CD4-positive, alpha-beta T cell treated with Interleukin-2 at 100 ng/mL for 4 hours (primary cell): Measurements from ENCODE around the gene MYB.

ENCODE experiments used
- DNase-seq: peaks from one replicate; pipeline ENCODE4 v3.0.0-alpha.2; 2020; ENCODE audit warnings: low spot score

MYB gene

DNA sequence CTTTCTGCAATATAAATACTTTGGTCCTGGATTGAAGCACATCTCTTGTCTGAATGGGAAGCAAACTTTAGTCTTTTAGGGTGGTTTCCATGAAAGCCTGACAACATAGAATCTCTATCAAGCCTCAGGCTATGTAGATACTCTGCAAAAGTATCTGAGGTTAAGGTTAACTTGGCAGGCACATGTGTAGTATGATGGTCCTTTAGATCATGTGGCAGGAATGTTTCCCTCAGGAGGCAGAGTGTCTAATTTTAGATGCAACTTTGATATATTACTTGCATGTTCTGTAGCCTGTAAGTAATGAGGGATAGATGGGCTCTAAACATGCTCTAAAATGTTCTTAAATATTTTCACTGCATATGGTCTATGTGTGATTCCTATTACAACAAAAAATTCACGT is 8.2 kb downstream of the MYB start:
- no peak for DNase-seq

DNA sequence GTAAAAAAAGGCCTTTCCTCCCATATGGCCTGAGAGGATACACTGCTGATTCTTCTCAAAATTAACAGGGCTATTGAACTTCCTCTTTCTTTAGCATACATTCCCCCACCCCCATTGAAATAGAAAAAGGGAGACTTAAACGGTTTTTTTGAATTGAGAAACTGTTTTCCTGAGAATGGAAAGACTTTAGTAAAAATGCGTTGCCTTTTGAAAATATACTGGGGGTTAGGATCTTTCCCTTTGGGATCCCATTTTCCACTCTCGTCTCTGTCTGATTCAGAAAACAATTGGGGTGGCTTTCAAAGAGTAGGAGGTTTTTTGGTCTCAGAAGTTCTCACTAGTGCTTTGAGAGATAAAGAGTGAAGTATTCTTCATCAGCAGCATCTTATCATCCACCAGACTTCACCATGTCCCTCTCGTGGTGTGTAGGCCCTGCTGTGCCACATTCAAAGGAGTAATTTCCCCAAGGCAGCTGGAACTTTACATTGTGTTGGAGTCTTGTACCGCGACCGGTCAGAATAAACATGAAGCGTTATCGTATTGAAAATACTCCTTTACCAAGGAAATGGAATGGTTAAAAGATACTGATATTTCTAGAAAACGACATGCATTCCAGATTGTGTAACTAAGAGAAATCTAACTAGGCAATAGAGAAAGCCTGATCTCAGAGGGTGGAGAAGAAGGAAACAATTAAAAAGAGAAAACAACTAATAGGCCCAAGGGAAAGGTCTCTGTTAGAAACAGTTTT is 10.6 kb downstream of the MYB start:
- no peak for DNase-seq

DNA sequence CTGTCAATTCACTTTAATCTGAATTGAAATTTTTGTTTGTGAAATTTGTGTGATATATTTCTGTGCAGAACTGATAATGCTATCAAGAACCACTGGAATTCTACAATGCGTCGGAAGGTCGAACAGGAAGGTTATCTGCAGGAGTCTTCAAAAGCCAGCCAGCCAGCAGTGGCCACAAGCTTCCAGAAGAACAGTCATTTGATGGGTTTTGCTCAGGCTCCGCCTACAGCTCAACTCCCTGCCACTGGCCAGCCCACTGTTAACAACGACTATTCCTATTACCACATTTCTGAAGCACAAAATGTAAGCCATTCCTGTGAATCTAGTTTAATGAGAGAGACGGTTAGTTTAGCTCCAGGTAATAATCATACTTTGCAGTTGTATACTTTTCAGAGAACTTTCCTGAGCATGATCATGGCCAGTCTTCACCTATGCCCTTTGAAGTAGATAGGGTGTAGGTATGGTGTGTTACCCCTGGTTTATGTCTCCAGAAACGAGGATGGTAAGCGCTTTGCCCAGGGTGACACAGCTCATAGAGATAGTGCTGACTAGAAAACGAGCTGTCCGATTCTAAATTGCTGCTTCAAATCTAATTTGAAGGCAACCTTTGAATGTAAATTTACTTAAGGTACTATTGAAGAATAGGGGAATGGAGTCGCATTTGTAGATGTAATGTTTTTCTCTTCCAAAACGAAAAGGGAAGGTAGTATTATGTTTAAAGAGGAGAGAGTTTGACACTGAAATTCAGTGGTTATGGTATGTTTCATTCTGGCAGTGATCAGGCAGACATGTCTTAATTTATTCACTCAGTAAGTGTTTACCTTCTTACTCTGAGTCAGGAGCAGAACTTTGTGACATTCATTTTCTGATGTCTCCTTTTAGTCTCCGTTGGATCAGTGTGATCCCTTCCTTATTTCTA is 11.4 kb downstream of the MYB start:
- no peak for DNase-seq

DNA sequence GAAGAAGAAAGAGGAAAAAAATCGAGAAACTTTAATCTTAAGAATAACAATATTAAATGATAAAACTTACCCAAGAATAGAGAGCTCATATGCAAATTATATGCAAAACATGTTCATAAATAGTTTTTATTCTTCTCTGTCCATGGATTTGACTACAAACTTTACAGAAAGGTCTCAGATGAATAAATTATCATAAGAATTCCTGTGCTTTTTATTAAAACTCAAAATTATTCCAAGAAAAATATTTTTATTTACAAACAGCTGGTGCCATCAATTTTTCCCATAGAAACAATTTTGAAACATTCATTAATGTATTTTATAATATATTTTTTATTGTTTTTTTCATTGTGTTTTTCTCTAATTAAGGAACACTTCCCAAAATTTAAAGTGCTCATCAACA is 12.1 kb downstream of the MYB start:
- no peak for DNase-seq

DNA sequence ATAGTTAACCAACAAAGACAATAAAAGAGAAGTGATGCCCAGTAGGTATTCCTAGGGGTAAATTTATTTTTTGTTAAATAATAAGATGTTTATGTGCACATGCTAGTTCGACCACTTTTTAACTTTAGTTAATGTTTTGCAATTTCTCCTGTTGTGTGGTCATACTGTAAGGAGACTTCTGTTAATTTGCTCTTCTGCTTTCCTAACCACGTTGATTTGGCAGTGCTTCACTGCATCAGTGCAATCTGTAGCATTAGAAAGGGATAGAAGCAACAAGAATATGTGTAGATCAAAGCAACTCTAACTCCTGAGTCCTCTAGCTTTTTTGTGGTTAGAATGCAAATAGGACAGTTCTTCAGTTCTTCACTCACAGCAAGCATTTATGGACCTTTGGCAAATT is 13.9 kb downstream of the MYB start:
- no peak for DNase-seq

DNA sequence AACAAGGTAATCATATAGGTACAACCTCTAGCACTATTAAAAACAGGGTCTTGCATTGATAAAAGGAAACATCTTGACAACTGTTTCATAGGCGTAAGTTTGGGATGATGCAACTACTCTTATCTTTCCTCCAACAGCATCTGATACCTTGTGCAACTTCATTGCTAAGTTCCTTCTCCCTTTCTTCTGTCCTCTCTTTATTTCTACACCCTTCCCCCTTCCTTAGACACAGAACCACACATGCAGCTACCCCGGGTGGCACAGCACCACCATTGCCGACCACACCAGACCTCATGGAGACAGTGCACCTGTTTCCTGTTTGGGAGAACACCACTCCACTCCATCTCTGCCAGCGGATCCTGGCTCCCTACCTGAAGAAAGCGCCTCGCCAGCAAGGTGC is 14.4 kb downstream of the MYB start:
- DNase-seq, result no peak

DNA sequence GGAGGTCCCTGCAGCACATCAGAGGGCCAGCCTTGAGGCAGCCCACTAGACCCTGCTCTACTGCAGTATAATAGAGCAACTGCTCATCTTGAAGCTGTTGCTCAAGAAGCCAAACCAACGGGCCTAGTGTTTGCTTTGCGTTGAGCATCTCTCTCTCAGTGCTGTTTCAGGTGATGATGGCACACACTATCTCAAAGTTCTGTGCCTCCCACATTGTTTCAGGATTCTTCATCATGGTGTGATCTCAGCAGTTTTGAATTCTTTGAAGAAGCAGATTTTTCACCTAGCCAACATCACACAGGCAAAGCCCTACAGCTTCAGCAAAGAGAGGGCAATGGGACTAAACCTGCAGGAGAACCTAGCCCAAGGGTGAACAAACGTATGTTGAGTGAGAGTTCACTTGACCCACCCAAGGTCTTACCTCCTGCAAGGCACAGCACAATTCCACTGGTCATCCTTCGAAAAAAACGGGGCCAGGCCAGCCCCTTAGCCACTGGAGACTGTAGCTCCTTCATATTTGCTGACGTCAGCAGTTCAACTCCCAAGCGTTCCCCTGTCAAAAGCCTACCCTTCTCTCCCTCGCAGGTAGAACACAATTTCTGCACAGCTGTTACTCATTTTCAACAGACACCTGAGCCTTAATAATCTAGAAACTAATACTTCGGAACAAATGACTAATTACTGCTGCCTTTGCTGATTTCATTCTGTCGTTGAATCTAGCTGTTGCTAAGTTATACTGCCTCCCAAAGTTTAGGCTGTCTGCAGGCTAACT is 15.8 kb downstream of the MYB start:
- DNase-seq, result no peak

DNA sequence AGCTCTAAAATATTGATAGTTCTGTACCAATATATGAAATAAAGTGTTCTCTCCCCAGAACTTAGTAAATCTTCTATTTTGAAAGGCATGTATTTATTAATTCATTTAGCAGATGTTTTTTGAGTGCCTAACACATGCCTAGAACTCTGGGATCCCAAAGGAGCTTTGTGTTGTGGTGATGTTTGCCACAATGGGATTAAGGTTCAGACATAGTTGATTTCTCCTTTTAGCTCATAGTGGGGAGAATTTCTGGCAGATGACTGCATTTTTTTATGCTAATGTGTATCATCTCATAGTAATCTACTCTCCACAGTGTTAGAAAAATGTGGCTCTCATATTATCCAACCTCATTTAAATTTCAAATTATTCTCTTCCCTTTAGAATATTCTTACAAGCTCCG is 21.7 kb downstream of the MYB start:
- DNase-seq, result no peak

DNA sequence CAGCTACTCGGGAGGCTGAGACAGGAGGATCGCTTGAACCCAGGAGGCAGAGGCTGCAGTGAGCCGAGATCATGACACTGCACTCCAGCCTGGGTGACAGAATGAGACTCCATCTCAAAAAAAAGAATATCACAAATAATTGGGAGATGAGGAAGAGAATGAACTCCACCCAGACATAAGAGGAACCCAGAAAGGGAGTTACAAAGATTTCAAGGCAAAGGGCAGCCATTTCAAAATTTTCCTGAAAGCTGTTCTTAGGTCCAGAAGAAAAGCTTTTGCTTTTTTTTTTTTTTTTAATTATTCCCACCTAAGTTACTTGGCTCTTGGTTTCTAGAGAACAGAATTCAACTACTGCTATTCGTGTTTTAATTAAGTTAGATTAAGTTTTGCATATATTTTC is 23.8 kb downstream of the MYB start:
- no peak for DNase-seq

DNA sequence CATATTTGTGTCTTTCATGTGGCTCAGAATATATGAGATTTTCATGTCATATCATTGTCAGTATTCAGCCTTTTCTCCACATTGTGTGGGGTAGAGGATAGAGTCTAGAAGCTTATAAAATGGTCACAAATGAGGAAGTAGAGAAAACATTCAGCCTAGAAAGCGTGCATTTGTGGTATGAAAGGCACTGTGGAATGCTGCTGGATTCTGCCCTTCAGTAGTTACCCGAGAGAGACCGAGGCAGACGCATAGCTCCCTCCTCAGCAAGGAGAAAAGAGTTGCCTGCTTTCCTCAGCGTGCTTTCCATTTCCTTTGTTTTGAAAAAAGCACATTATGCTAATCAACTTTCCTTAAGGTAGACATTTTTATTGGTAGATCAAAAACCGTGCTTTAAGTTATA is 28.7 kb downstream of the MYB start:
- DNase-seq, result peak; percentile 18

DNA sequence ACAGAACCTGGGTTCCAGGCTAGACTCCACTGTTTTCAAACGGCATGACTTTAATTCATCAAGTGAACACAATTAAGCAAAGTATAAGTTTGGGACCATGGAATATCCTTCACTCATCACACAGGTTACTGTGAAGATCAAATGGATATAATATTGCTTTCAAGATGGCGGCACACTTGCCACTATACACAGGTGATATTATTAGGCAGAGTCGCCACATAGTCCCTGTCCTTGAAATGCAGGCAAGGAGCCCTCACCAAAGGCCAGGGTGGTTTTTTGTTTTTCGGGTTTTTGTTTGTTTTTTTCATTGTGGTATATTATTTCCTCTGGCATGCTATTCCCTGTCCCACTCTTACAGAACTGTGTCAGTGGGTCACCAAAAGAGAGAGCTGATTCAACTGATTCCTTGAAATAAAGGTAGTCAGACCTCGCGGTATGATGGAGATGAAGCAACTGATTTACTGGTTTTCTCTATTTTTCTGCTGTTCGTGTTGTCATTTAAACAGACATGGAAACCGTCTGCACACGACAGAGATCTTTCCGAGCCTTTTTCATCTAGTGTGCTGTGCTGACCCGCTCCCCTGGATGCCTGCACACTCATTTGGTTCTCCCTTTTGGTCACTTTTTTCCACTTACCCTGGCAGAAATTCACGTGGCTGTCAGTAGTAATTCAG is 29.7 kb downstream of the MYB start:
- DNase-seq, result no peak

DNA sequence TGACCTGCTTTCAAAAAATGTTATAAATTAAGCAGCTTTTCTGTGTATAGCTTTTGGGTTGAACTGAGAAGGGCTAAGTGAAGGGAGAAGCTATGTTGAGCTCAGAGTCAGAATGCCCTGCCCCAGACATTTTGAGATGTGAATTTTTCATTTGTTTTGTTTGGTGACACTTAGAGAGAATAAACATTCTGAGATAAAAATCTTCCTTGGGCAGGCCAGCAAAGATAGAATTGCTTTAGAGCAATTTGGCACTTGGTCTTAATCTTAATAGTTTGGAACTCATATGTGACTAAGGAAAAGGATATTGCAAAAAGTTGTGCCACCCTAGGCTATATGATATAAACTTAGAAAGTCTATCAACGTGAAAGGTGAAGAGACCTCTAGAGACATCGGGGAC is 30.2 kb downstream of the MYB start:
- DNase-seq, result no peak

DNA sequence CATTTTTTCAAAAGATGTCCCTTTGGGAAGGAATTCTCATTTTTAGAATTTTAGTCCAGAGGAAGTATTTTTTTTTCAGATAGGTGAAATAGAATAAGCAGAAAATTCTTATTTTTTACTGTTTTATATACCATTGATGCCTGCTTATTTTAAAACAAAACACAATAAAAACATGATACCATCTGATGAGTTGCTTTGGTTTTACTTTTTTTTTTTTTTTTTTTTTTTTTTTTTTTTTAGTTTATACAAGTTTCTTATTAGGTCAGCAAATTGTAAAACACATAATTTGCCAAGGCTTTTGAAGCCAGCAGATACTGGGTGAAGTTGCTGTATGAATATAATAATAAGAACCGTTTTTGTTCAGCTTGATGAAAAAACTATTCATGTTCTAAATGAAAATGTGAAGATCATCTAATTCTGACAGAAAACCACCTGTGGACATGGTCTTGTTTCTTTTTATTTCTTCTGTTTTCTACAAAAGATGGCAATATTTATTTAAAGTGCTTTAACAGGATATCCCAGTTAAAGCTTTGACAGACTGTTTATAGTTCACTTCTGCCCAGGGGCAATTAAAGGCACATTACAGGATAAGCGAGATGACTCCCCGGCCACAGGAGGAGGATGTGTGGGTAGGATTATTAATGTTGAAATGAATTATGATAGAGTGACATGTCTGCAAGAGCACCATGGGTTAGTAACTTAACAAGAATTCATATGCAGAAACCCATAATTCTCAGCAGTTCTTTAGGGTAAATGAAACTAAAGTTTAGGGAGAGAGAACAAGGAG is 31.1 kb downstream of the MYB start:
- DNase-seq, result no peak

DNA sequence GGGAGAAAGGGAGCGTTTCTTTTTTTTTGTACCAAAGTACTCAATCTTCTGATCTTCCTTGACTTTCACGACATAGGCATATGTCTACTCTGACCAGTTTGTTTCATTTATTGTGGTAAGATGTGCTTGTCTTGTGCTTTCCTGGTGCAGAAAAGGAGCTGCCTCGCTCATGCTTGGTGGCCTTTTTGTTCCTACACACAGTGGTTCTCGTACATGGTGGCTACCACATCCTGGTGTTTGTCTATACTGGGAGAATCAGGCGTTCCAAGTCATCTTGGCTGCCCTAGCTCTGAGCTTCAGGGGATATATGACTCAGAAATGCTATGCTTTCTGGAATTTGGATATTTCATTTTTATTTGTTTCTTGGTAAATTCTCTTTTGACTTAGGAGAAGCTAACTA is 31.8 kb downstream of the MYB start:
- DNase-seq, result no peak

DNA sequence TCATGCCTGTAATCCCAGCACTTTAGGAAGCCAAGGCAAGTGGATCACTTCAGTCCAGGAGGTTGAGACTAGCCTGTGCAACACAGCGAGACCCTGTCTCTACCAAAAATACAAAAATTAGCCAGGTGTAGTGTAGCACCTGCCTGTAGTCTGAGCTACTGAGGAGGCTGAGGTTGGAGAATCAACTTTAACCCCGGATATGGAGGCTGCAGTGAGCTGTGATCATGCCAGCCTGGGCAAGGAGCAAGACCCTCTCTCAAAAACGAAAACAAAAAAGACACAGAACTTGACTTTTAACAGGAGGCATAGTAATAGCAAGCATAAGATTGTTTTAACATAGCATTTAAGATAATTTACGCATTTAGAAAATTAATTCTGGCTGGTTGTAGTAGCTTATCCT is 32.5 kb downstream of the MYB start:
- no peak for DNase-seq

DNA sequence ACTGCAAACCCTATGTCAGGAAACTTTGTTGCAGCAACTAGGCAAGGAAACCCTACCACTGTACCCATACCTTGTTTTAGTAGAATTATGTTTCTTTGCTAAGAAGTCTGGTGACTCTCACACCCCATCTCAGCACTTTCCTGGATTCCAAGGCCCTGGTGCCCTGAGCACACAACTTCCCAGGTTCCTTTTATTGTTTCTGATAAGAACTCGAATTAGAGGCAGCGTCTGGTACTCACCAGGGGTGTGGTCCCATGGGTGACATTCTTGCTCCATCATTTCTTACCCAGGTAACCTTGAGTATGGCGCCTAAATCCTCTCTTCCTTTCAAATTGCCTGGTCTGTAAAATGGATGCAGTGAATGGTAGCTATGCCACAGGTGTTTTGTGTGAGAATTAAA is 34.1 kb downstream of the MYB start:
- DNase-seq, result no peak

DNA sequence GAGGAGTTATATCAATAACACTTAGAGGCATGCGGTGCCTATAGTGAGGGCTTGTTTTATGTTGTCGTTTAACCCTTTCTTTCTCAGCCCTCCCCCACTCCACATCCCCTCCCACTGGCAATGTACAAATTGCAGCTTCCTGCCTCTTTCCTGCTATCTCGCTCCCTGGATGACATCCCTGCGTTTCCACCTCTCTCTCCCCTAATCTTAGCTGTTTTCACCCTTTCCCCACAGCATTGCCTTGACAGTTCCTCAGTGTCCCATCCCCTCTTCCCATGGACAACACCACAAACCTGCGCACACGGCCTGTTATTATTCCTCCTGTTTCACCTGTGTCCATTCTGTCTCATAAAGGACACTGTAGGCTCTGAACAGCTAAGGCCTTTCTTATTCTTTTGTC is 34.5 kb downstream of the MYB start:
- DNase-seq, result no peak

DNA sequence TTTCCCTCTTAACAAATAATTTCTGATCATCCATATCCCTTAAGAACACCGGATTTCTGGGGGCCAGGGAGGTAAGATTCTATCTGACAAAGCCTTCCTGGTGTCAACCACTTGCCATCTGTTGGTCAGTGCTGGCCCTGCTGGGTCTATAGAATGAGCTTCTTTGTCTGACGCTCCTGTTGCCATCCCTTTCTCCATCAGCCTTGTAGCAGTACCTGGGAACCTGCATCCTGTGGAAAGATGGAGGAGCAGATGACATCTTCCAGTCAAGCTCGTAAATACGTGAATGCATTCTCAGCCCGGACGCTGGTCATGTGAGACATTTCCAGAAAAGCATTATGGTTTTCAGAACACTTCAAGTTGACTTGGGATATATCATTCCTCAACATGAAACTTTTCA is 36.6 kb downstream of the MYB start:
- DNase-seq, result no peak

DNA sequence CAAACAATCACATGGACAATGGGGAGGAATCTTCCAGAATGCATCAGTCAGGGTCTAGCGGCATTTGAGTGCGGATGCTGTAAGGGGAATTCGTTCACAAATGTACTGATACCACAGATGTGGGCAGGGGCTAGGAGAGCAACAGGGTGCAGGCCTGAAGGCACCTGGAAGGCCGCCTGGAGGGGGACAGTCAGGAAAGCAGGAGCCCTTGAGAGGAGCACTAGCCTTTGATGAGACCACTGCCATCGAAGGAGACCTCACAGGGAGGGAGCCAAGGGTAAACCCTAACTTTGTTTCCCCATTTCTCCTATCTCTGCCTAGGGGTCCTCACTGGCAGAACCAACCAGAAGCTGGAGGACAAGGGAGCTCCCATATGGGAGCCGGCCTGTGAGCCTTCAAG is 38.2 kb downstream of the MYB start:
- no peak for DNase-seq

DNA sequence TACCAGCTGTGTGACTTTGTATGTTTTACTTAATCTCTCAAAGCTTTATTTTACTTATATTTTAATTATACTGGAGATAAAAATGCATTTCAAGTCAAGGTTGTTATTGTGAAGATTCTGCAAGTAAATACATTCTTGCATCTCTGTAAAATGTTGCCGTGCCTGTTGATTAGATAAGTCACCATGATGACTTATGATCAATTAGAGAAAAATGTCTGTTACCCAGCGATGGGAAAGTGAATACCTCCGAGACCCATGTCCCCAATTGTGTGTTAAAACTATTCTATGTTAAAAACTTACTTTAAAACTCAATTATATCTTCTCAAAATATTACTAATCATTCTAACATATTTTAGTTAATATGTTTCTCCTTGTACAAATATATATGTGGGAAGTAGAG is 39.9 kb downstream of the MYB start:
- DNase-seq, result no peak

DNA sequence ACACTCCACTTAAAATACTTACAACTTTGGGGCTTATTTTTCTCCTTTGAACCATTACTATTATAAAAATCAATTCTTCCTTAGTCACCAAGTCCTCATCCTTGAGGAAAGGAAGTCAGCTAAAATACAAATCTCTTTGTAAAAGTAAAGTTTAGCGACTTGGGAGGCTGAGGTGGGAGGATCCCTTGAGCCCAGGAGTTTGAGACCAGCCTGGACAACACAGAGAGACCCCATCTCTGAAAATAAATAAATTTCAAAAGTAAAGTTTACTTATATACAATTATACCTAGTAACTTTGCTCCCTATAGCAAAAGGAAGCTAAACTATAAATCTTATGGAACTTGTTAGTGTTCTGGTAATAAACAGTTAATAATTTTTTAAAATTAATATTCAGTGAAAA is 40.4 kb downstream of the MYB start:
- DNase-seq, result no peak
